Measurements from ENCODE around the gene S100A13.

The S100A13 gene

DNA sequence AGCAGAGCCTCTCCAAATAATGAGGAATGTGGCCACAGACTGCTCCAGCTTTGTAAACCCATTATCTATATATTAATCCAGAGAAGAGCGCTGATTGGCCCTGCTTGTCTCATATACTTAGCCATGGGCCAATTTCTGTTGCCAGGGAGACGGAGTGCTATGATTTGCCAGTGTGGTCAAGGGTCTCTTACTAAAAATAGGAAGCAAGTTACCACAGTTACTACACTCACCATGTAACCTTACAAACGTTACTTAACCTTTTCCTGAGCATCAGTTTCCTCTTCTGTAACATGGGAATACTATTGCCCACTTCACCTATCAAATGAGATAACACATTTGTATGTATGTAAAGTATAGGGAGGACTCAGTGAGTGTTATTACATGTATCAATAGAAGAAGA, 54.0 kb downstream of the S100A13 start:
- no peak for DNase-seq (ENCODE audit: insufficient read length, low spot score)
- no peak for FAIRE-seq
- TF ChIP-seq PAX5 (IDR thresholded peaks at IDR 0.05; ENCODE audit: insufficient read depth, low read length, severe bottlenecking) (no peak), POU2F2 (IDR thresholded peaks at IDR 0.05; ENCODE audit: low read depth, low read length) (no peak), POLR2AphosphoS5 (IDR thresholded peaks at IDR 0.05; ENCODE audit: low read depth, low read length) (no peak), POLR2A (IDR thresholded peaks at IDR 0.05; ENCODE audit: low read depth, low read length) (no peak), SPI1 (IDR thresholded peaks at IDR 0.05; ENCODE audit: low read depth, low read length) (no peak), TAF1 (IDR thresholded peaks at IDR 0.05; ENCODE audit: low read depth, low read length) (no peak)

DNA sequence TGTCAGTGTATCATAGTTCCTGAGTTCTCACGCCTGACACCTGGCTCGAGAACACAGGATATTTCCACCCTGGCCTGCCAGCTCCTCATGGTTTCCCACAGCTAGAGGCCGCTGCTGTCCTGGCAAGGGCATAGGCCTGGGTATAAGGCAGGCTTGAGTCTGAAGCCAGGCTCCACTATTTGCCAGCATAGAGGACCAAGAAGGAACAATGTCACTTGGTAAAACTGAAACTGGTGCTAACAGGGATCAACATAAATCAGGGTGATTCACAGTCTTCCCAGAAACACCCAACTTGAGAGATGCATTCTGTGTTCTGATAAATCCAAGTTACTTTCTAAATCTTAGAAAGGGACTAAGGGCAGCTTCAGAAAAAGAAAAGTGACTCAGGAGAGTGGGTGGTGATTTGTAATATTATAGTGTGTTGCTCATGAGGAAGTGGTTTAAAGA, 54.7 kb downstream of the S100A13 start:
- DNase-seq (ENCODE audit: insufficient read length, low spot score): peak; percentile 51
- FAIRE-seq: peak; percentile 57
- TF ChIP-seq SPI1 (IDR thresholded peaks at IDR 0.05; ENCODE audit: low read depth, low read length) (no peak; the same call in 1 of the 2 replicates), POU2F2 (IDR thresholded peaks at IDR 0.05; ENCODE audit: low read depth, low read length) (no peak), POLR2A (IDR thresholded peaks at IDR 0.05; ENCODE audit: low read depth, low read length) (no peak), POLR2AphosphoS5 (IDR thresholded peaks at IDR 0.05; ENCODE audit: low read depth, low read length) (no peak), PAX5 (IDR thresholded peaks at IDR 0.05; ENCODE audit: insufficient read depth, low read length, severe bottlenecking) (no peak), TAF1 (IDR thresholded peaks at IDR 0.05; ENCODE audit: low read depth, low read length) (no peak)

DNA sequence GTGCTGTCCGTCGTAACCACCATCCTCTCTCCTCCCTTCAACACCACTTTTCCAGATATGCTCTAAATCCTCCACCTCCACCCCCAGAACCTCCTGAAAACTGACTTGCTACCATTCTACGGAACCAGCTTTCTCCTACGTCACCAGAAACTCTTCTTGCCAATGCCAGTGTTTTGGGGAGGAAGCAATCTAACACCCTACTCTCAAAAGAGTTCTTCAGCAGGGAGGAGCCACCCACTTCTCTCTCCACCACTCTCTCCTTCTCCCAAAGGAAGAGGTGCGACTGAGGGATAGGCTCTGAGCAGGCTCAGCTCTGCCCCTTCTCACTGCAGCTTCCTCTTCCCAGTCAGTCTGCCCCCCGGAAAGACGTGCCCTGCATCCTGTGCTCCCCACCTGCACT, 55.6 kb downstream of the S100A13 start:
- TF ChIP-seq SPI1 (IDR thresholded peaks at IDR 0.05; ENCODE audit: low read depth, low read length) (no peak), TAF1 (IDR thresholded peaks at IDR 0.05; ENCODE audit: low read depth, low read length) (no peak), POLR2A (IDR thresholded peaks at IDR 0.05; ENCODE audit: low read depth, low read length) (no peak), POU2F2 (IDR thresholded peaks at IDR 0.05; ENCODE audit: low read depth, low read length) (no peak), POLR2AphosphoS5 (IDR thresholded peaks at IDR 0.05; ENCODE audit: low read depth, low read length) (no peak), PAX5 (IDR thresholded peaks at IDR 0.05; ENCODE audit: insufficient read depth, low read length, severe bottlenecking) (no peak)
- no peak for DNase-seq (ENCODE audit: insufficient read length, low spot score)
- FAIRE-seq: no peak

DNA sequence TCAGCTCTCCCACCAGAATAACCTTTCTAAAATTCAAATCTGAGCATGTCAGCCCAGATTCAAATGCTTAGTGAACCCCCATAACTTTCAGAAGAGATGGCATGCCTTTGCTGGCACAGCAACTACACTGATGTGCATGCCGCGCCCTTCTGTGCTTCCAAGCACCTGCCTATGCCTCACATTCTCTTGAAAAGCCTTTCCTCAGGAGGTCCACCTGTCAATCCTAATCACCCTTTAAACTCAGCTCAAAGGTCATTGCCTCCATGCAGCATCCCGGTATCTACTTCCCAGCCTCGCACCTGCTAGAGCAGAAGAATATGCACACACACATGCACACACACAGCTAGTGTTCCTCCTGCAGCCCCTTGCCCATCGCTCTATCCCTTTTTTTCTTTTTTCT, 56.4 kb downstream of the S100A13 start:
- DNase-seq (ENCODE audit: insufficient read length, low spot score) (no peak), FAIRE-seq (no peak)
- no peak for TF ChIP-seq POU2F2 (IDR thresholded peaks at IDR 0.05; ENCODE audit: low read depth, low read length)
- no peak for TF ChIP-seq POLR2A (IDR thresholded peaks at IDR 0.05; ENCODE audit: low read depth, low read length)

DNA sequence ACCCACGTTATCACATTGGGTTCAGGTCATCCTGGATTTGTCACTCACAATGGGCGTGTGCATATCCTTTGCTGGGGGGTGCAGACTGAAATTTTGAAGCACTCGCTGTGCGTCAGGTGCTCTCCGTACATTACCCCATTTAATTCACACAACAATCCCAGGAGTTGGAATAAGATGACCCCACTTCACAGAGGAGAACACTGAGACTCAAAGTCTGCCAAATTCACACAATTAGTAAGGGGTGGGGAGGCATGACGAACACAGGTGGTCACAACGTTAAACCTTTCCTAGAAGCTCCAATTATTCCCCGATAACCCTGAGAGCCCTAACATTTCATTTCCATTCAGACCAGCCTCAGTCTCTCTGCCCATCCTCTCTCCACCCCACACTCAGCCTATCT, 57.8 kb downstream of the S100A13 start:
- no peak for DNase-seq (ENCODE audit: insufficient read length, low spot score)
- no peak for FAIRE-seq
- no peak for TF ChIP-seq SPI1 (IDR thresholded peaks at IDR 0.05; ENCODE audit: low read depth, low read length)

Measured in GM12891 (cell line).